ENCODE measurements around the gene MRGPRX2.

GRCh38 chr11:19101796-19102520 lies 41.4 kb upstream of the MRGPRX2 start:
- TF ChIP-seq POLR2A (IDR thresholded peaks at IDR 0.05): no peak
- no peak for TF ChIP-seq CTCF (IDR thresholded peaks at IDR 0.05)
- no peak for TF ChIP-seq POLR2AphosphoS5 (IDR thresholded peaks at IDR 0.05; ENCODE audit: insufficient read depth in 1 of 2, low read depth in 1 of 2)
